HFF-Myc (cell line): Measurements from ENCODE around the gene IDUA.
"Not testable (repeated sequence)": the region's sequence is repeated elsewhere in the genome, so short reads cannot be mapped to it uniquely, and the experiment has no call there.

ENCODE experiments used
- DNase-seq: peaks from one replicate; pipeline ENCODE4 v3.0.0-alpha.2; 2011; ENCODE audit warnings: low read depth; ENCODE audit errors: extremely low read depth
- H3K4me3 ChIP-seq: replicated peaks from 2 replicates; pipeline ENCODE4 v1.5.1; 2011; ENCODE audit warnings: low read depth, mild to moderate bottlenecking, control low read depth, low read length
- TF ChIP-seq, protein P1 (sequence below): IDR thresholded peaks from 2 replicates; pipeline ENCODE4 v1.5.1; 2012; ENCODE audit warnings: mild to moderate bottlenecking, low read depth, low read length, control low read depth; ENCODE audit errors: missing control alignments

IDUA gene

DNA sequence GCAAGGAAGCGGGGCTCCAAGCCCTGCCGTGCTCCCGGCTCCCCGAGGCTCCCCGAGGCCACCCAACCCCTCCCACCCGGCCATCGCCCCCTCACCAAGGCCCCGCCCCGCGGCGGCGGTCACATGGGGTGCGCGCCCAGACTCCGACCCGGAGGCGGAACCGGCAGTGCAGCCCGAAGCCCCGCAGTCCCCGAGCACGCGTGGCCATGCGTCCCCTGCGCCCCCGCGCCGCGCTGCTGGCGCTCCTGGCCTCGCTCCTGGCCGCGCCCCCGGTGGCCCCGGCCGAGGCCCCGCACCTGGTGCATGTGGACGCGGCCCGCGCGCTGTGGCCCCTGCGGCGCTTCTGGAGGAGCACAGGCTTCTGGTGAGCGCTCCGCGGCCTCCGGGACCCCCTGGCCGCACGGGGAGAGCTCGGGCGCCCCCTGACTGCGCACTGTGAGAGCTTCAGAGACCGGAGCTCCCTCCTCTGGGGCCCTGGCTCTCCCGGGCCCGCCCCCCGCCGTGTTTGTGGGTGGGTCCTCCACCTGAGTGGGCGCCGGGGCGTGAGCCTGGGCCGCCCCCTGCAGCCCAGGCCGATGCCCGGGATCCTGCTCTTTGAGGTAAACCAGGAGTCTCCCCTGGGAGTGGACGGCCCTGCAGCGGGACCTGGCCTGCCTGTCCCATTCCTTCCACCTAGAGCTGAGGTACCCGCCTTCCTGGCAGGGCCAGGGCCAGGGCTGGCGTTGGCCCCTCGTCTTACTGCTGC is at the start of gene IDUA:
TSS of gene IDUA (plus strand) at position 166 of the 745 bp plus-strand sequence. CDS start at position 207, 41 bp downstream.
- no peak for DNase-seq
- TF ChIP-seq, protein P1, sequence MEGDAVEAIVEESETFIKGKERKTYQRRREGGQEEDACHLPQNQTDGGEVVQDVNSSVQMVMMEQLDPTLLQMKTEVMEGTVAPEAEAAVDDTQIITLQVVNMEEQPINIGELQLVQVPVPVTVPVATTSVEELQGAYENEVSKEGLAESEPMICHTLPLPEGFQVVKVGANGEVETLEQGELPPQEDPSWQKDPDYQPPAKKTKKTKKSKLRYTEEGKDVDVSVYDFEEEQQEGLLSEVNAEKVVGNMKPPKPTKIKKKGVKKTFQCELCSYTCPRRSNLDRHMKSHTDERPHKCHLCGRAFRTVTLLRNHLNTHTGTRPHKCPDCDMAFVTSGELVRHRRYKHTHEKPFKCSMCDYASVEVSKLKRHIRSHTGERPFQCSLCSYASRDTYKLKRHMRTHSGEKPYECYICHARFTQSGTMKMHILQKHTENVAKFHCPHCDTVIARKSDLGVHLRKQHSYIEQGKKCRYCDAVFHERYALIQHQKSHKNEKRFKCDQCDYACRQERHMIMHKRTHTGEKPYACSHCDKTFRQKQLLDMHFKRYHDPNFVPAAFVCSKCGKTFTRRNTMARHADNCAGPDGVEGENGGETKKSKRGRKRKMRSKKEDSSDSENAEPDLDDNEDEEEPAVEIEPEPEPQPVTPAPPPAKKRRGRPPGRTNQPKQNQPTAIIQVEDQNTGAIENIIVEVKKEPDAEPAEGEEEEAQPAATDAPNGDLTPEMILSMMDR: peak; percentile 58
- H3K4me3 ChIP-seq: peak within 1 kb of the TSS; percentile 53

- H3K4me3 ChIP-seq, DNase-seq: not testable (repeated sequence)
Observed at GRCh38 chr4:939508-939907, 47.3 kb upstream of the IDUA start.

DNA sequence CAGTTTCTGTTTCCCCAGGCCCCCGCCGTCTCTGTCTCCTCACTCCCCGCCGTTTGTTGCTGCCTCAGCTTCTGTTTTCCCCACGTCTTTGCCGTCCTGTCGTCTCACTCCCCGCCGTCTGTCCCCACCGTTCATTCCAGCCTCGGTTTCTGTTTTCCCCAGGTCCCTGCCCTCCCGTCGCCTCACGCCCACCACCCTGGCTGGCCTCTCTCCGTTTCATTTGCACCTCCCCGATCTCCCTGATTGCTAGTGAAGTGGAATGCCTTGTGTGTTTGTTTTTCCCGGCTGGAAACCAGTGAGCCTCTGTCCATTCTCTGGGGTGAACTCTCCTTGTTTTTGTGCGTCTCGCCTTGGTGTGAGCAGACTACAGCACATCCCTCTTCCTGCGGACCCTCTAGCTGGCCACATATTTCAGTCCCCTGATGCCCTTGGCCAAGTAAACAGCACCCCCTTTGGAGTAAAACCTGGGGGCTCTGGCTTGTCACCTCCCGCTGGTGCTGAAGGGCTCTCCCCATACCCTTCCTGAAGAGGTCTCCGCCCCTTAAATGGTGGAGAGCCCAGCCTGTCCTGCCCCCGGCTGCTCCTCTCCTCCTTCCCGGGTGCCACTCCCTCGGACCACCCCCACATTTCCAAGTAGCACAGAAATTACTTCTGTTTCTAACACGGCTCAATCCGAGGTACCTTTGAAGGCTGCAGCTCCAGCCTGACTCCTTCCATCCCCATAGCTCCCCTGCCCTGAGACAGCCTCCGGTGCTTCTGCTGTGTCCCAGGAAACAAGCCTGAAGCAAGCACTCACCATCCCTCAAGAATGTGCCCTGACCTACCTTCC is 41.4 kb upstream of the IDUA start:
- DNase-seq: no peak
- H3K4me3 ChIP-seq: no peak overlapping the region
- TF ChIP-seq, protein P1: no peak

DNA sequence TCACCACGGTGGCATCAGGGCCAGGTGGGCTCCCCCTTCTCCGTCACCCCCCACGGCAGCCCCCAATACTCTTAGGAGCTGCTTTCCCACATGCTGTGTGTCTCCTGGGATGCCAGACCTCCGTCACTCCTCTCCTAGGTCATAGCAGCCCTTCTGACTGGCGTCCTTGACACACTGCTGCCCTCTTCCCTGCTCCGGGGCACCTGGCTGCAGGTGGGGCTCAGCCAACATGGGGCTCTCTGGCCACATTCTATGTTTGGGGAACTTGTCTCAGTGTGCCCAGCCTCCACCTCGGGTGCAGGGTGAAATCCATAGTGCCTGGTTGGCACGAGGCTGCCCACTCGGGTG is 40.8 kb upstream of the IDUA start:
- H3K4me3 ChIP-seq: no peak overlapping the region
- DNase-seq: no peak
- TF ChIP-seq, protein P1: no peak

- TF ChIP-seq, protein P1: no peak
- DNase-seq: no peak
- H3K4me3 ChIP-seq: no peak overlapping the region
Observed at GRCh38 chr4:946517-947471, 40.0 kb upstream of the IDUA start.

- no peak overlapping the region for H3K4me3 ChIP-seq
- TF ChIP-seq, protein P1: no peak
- DNase-seq: no peak
Observed at GRCh38 chr4:947491-947971, 39.3 kb upstream of the IDUA start.
